Liver (tissue), 9 donors: ENCODE measurements around the gene TRPC4. TPM values are rescaled to one million over a fixed set of nuclear protein-coding genes. Genes with fewer than 3 reads are reported as not detected.

Experiments
- DNase-seq: peaks from one replicate; pipeline ENCODE4 v3.0.0-alpha.2; 2017; ENCODE audit warnings: low spot score
- H3K27ac ChIP-seq, 2 donors: one replicate each; pipeline ENCODE4 v1.7.0; 2013; ENCODE audit warnings: inconsistent platforms in 2 of 2, low read length in 2 of 2, control low read depth in 1 of 2, low read depth in 1 of 2, mild to moderate bottlenecking in 1 of 2
- H3K27me3 ChIP-seq, 4 donors: one replicate each; pipeline versions ENCODE4 v1.6.1 to v1.7.0; 2013; ENCODE audit warnings: low read length in 3 of 4, inconsistent platforms in 1 of 4, mild to moderate bottlenecking in 1 of 4, moderate library complexity in 1 of 4; ENCODE audit not compliant: control insufficient read depth in 4 of 4, insufficient read depth in 4 of 4
- H3K36me3 ChIP-seq, 4 donors: one replicate each; pipeline versions ENCODE4 v1.6.1 to v1.7.0; 2013; ENCODE audit warnings: low read length in 3 of 4, mild to moderate bottlenecking in 3 of 4, low read depth in 1 of 4, moderate library complexity in 1 of 4; ENCODE audit not compliant: control insufficient read depth in 4 of 4, insufficient read depth in 3 of 4
- H3K4me1 ChIP-seq, 4 donors: one replicate each; pipeline versions ENCODE4 v1.6.1 to v1.7.0; 2013; ENCODE audit warnings: low read length in 3 of 4, mild to moderate bottlenecking in 3 of 4, moderate library complexity in 1 of 4; ENCODE audit not compliant: control insufficient read depth in 4 of 4, insufficient read depth in 4 of 4
- H3K4me3 ChIP-seq, 3 donors: one replicate each; pipeline versions ENCODE4 v1.6.1 to v1.7.0; 2013; ENCODE audit warnings: low read length in 3 of 3, control low read depth in 1 of 3, low read depth in 1 of 3, mild to moderate bottlenecking in 1 of 3
- H3K9ac ChIP-seq, 2 donors: one replicate each; pipeline ENCODE4 v1.7.0; 2013; ENCODE audit warnings: low read length in 2 of 2, mild to moderate bottlenecking in 2 of 2, moderate library complexity in 2 of 2, control low read depth in 1 of 2, low read depth in 1 of 2
- H3K9me3 ChIP-seq, 4 donors: one replicate each; pipeline versions ENCODE4 v1.6.1 to v1.7.0; 2013; ENCODE audit warnings: low read length in 3 of 4; ENCODE audit not compliant: control insufficient read depth in 4 of 4
- CTCF ChIP-seq: fragments of 150-350 bp; IDR thresholded peaks from 2 replicates; pipeline ENCODE4 v1.5.1; 2017; ENCODE audit warnings: improper control_type of control experiment, low read depth, low read length; ENCODE audit not compliant: missing input control
- EGR1 ChIP-seq, 2 donors: IDR thresholded peaks; 2 replicates each; pipeline ENCODE4 v1.6.1; 2016 to 2018; ENCODE audit warnings: antibody characterized with exemption in 2 of 2, low read depth in 2 of 2
- FOXA1 ChIP-seq: IDR thresholded peaks from 2 replicates; pipeline ENCODE4 v1.6.1; 2016; ENCODE audit warnings: antibody characterized with exemption
- FOXA2 ChIP-seq: IDR thresholded peaks from 2 replicates; pipeline ENCODE4 v1.6.1; 2016; ENCODE audit warnings: antibody characterized with exemption
- GABPA ChIP-seq, 2 donors: IDR thresholded peaks in 1 of 2; conservative IDR thresholded peaks in 1 of 2; 2 replicates each; pipeline ENCODE4 v1.6.1; 2016; ENCODE audit warnings: antibody characterized with exemption in 2 of 2, mild to moderate bottlenecking in 1 of 2, moderate library complexity in 1 of 2
- HNF4A ChIP-seq, 2 donors: conservative IDR thresholded peaks; 2 replicates each; pipeline ENCODE4 v1.6.1; 2016; ENCODE audit warnings: antibody characterized with exemption in 2 of 2, mild to moderate bottlenecking in 2 of 2
- HNF4G ChIP-seq: IDR thresholded peaks from 2 replicates; pipeline ENCODE4 v1.6.1; 2016; ENCODE audit warnings: antibody characterized with exemption
- JUND ChIP-seq, 2 donors: IDR thresholded peaks; 2 replicates each; pipeline ENCODE4 v1.6.1; 2016; ENCODE audit warnings: antibody characterized with exemption in 2 of 2
- NR2F2 ChIP-seq: IDR thresholded peaks from 2 replicates; pipeline ENCODE4 v1.6.1; 2016; ENCODE audit warnings: antibody characterized with exemption
- RAD21 ChIP-seq, 2 donors: IDR thresholded peaks; 2 replicates each; pipeline ENCODE4 v1.6.1; 2016; ENCODE audit warnings: antibody characterized with exemption in 2 of 2, mild to moderate bottlenecking in 2 of 2
- RXRA ChIP-seq, 2 donors: IDR thresholded peaks; 2 replicates each; pipeline ENCODE4 v1.6.1; 2017 to 2018; ENCODE audit warnings: antibody characterized with exemption in 2 of 2, mild to moderate bottlenecking in 1 of 2
- SP1 ChIP-seq: IDR thresholded peaks from 2 replicates; pipeline ENCODE4 v1.6.1; 2018; ENCODE audit warnings: antibody characterized with exemption, mild to moderate bottlenecking
- TAF1 ChIP-seq: conservative IDR thresholded peaks from 2 replicates; pipeline ENCODE4 v1.6.1; 2016; ENCODE audit warnings: antibody characterized with exemption, mild to moderate bottlenecking
- YY1 ChIP-seq: IDR thresholded peaks from 2 replicates; pipeline ENCODE4 v1.6.1; 2016; ENCODE audit warnings: antibody characterized with exemption, mild to moderate bottlenecking
- ZBTB33 ChIP-seq: IDR thresholded peaks from 2 replicates; pipeline ENCODE4 v1.6.1; 2016; ENCODE audit warnings: antibody characterized with exemption
- WGBS: extraction: QIAGEN DNeasy Blood & Tissue Kit; methylation state at CpG from one replicate; pipeline ENCODE4 v1.1.7; 2013; 5-methylcytosine and 5-hydroxymethylcytosine counted together
- polyA plus RNA-seq, 2 donors: library from polyadenylated mRNA; stranded (reverse) in 1 of 2; unstranded in 1 of 2; fragments of 200-250 nt in 1 of 2; fragments of >200 nt in 1 of 2; fragmentation: Nextera tagmentation in 1 of 2; extraction: Ambion mirVana in 1 of 2; gene quantifications; one replicate each; pipeline versions ENCODE4 v1.2.1 to v1.2.3, GENCODE V29; 2013 to 2015
- total RNA-seq, 2 donors: library from RNA; depleted of rRNA; stranded (reverse); fragments of >200 nt; gene quantifications; one replicate each; pipeline ENCODE4 v1.2.3, GENCODE V29; 2014
- TF ChIP-seq, protein P1 (sequence below): IDR thresholded peaks from 2 replicates; pipeline ENCODE4 v1.6.1; 2016; ENCODE audit warnings: antibody characterized with exemption
- TF ChIP-seq, protein P2 (sequence below): IDR thresholded peaks from 2 replicates; pipeline ENCODE4 v1.6.1; 2016; ENCODE audit warnings: antibody characterized with exemption, mild to moderate bottlenecking
- TF ChIP-seq, protein P3 (sequence below): IDR thresholded peaks from 2 replicates; pipeline ENCODE4 v1.6.1; 2016; ENCODE audit warnings: antibody characterized with exemption
- donor health status: healthy.
- donor health status: healthy.
- donor health status: healthy.
- donor health status: healthy.
- donor health status: healthy.

Gene TRPC4
- total and polyA plus RNA-seq, 4 donors, result 0.04 to 0.17 (median 0.05) TPM; not detected in 1

GRCh38 chr13:37868691-37869505, 674 bp downstream of the TRPC4 start:
- no peaks in the 10 kb centered on the region for H3K9me3 ChIP-seq
- peaks cover 0 to 4% (median 1%) of the 10 kb centered on the region in 4 donors for H3K27me3 ChIP-seq
- peak overlapping the region in 2 of 3 donors; percentile 44 to 54 for H3K4me3 ChIP-seq
- H3K36me3 ChIP-seq, result no peaks in the 10 kb centered on the region
- TF ChIP-seq ZBTB33 (no peak), HNF4G (no peak), NR2F2 (no peak), EGR1 (IDR thresholded peaks at IDR 0.05; ENCODE audit: low read depth in 2 of 2) (no peak), JUND (IDR thresholded peaks at IDR 0.05) (no peak), GABPA (IDR thresholded peaks at IDR 0.05 in 1 of 2, conservative IDR thresholded peaks at IDR 0.05 in 1 of 2) (no peak), YY1 (no peak), SP1 (no peak), RAD21 (IDR thresholded peaks at IDR 0.05) (no peak), FOXA1 (no peak), HNF4A (conservative IDR thresholded peaks at IDR 0.05) (no peak), FOXA2 (no peak), TAF1 (no peak), CTCF (no peak), RXRA (IDR thresholded peaks at IDR 0.05) (no peak)
- TF ChIP-seq, protein P1, sequence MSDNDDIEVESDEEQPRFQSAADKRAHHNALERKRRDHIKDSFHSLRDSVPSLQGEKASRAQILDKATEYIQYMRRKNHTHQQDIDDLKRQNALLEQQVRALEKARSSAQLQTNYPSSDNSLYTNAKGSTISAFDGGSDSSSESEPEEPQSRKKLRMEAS, result no peak
- TF ChIP-seq, protein P2, sequence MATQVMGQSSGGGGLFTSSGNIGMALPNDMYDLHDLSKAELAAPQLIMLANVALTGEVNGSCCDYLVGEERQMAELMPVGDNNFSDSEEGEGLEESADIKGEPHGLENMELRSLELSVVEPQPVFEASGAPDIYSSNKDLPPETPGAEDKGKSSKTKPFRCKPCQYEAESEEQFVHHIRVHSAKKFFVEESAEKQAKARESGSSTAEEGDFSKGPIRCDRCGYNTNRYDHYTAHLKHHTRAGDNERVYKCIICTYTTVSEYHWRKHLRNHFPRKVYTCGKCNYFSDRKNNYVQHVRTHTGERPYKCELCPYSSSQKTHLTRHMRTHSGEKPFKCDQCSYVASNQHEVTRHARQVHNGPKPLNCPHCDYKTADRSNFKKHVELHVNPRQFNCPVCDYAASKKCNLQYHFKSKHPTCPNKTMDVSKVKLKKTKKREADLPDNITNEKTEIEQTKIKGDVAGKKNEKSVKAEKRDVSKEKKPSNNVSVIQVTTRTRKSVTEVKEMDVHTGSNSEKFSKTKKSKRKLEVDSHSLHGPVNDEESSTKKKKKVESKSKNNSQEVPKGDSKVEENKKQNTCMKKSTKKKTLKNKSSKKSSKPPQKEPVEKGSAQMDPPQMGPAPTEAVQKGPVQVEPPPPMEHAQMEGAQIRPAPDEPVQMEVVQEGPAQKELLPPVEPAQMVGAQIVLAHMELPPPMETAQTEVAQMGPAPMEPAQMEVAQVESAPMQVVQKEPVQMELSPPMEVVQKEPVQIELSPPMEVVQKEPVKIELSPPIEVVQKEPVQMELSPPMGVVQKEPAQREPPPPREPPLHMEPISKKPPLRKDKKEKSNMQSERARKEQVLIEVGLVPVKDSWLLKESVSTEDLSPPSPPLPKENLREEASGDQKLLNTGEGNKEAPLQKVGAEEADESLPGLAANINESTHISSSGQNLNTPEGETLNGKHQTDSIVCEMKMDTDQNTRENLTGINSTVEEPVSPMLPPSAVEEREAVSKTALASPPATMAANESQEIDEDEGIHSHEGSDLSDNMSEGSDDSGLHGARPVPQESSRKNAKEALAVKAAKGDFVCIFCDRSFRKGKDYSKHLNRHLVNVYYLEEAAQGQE, result no peak
- TF ChIP-seq, protein P3, sequence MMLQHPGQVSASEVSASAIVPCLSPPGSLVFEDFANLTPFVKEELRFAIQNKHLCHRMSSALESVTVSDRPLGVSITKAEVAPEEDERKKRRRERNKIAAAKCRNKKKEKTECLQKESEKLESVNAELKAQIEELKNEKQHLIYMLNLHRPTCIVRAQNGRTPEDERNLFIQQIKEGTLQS, result no peak
- DNase-seq, result no peak
- WGBS, result 4% methylated on average over 27 of the region's 27 CpGs
- H3K9ac ChIP-seq, result no peak overlapping the region
- H3K27ac ChIP-seq, result no peak overlapping the region
- peaks cover 8 to 16% (median 11%) of the 10 kb centered on the region in 4 donors for H3K4me1 ChIP-seq
